Measurements from ENCODE around the gene ZCCHC17.

Gene ZCCHC17

DNA sequence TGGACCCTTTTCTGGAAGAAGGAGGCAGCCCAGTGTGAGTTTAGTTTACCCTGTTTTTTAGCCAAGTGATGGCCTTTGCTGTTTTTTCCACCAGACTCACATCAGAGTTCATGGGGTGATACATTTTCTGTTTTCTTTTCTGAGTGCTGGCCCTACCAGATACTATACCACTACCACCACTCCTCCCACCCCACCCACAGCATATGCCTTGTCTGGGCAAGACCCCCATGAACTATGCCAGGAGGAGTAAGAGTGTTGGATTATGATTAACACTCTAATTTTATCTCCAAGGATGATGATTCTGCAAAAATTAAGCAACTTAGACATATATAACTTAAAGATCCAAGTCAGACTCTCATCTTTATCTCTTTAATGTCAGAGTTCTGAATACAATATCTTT, 50.0 kb downstream of the ZCCHC17 start:
- Histone ChIP-seq H3K27ac (ENCODE audit: poor library complexity, severe bottlenecking) (no peak overlapping the region), H3K9me3 (ENCODE audit: severe bottlenecking) (no peaks in the 10 kb centered on the region), H3K4me1 (ENCODE audit: insufficient read depth, poor library complexity, severe bottlenecking) (no peaks in the 10 kb centered on the region), H3K27me3 (ENCODE audit: insufficient read depth, poor library complexity, severe bottlenecking) (no peaks in the 10 kb centered on the region), H3K4me3 (ENCODE audit: severe bottlenecking) (no peak overlapping the region), H3K36me3 (ENCODE audit: low read depth) (peaks cover 44% of the 10 kb centered on the region)
- ATAC-seq (ENCODE audit: low read depth) (no peak), DNase-seq (ENCODE audit: low spot score) (no peak)
- TF ChIP-seq, protein P1, sequence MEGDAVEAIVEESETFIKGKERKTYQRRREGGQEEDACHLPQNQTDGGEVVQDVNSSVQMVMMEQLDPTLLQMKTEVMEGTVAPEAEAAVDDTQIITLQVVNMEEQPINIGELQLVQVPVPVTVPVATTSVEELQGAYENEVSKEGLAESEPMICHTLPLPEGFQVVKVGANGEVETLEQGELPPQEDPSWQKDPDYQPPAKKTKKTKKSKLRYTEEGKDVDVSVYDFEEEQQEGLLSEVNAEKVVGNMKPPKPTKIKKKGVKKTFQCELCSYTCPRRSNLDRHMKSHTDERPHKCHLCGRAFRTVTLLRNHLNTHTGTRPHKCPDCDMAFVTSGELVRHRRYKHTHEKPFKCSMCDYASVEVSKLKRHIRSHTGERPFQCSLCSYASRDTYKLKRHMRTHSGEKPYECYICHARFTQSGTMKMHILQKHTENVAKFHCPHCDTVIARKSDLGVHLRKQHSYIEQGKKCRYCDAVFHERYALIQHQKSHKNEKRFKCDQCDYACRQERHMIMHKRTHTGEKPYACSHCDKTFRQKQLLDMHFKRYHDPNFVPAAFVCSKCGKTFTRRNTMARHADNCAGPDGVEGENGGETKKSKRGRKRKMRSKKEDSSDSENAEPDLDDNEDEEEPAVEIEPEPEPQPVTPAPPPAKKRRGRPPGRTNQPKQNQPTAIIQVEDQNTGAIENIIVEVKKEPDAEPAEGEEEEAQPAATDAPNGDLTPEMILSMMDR (IDR thresholded peaks at IDR 0.05; ENCODE audit: poor library complexity, severe bottlenecking), result no peak

DNA sequence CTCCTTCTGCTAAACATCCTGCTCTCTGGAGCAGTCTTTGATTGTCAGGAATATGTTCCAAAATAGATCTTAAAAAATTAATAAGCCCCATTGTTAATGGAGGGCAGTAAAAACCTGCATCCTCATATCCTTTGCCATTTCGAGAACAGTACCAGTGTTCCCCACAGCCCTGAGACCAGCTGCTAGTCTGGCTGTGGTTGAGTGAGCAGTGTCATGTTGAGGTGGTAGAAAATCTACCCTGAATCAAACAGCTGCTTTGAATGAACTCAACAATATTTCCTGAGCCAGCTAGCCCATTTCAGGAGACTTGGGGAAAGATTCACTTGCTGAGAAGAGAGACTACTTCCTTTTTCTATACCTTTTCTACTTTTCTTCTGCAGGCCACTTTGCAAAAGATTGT, 51.6 kb downstream of the ZCCHC17 start:
- Histone ChIP-seq H3K27ac (ENCODE audit: poor library complexity, severe bottlenecking) (no peak overlapping the region), H3K27me3 (ENCODE audit: insufficient read depth, poor library complexity, severe bottlenecking) (no peaks in the 10 kb centered on the region), H3K36me3 (ENCODE audit: low read depth) (peaks cover 49% of the 10 kb centered on the region), H3K4me1 (ENCODE audit: insufficient read depth, poor library complexity, severe bottlenecking) (no peaks in the 10 kb centered on the region), H3K9me3 (ENCODE audit: severe bottlenecking) (no peaks in the 10 kb centered on the region), H3K4me3 (ENCODE audit: severe bottlenecking) (no peak overlapping the region)
- ATAC-seq (ENCODE audit: low read depth), result no peak
- TF ChIP-seq, protein P1 (IDR thresholded peaks at IDR 0.05; ENCODE audit: poor library complexity, severe bottlenecking), result no peak
- DNase-seq (ENCODE audit: low spot score), result no peak

DNA sequence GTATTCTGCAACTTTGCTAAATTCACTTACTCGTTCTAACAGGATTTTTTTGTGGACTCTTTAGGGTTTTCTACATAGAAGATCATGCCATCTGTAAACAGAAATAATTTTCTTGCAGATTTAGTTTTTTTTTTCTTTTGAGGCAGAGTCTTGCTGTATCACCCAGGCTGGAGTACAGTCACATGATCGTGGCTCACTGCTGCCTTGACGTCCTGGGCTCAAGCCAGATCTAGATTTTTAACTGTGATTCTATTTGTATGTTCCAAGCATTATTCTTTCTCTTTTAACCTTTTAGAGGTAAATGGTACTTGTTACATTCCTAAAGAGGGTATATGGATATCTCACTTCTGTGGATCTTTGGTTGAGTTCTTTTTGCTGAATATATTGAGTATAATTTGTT, 57.5 kb downstream of the ZCCHC17 start:
- H3K36me3 ChIP-seq (ENCODE audit: low read depth), result peaks cover 26% of the 10 kb centered on the region
- no peak overlapping the region for H3K27ac ChIP-seq (ENCODE audit: poor library complexity, severe bottlenecking)
- no peaks in the 10 kb centered on the region for H3K27me3 ChIP-seq (ENCODE audit: insufficient read depth, poor library complexity, severe bottlenecking)
- no peak for ATAC-seq (ENCODE audit: low read depth)
- TF ChIP-seq, protein P1 (IDR thresholded peaks at IDR 0.05; ENCODE audit: poor library complexity, severe bottlenecking), result no peak
- no peaks in the 10 kb centered on the region for H3K4me1 ChIP-seq (ENCODE audit: insufficient read depth, poor library complexity, severe bottlenecking)
- no peaks in the 10 kb centered on the region for H3K9me3 ChIP-seq (ENCODE audit: severe bottlenecking)
- DNase-seq (ENCODE audit: low spot score), result no peak
- no peak overlapping the region for H3K4me3 ChIP-seq (ENCODE audit: severe bottlenecking)

DNA sequence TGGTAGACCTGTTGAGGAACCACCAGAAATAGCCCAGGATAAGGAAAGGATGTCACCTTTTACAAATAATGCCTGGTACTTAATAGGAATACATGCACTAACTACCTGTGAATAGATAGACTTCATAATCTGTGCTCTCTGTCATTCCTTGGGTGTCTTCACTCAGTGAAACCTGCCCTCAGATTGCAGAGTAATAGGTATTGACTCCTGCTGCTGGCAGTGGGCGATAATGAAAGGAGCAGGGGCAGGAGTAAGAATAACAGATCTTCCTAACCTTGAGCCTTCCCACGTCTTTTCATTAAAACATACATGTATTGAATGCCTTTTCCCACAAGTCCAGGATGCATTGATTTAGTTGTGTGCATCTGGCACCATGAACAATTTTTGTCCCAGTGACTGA, 59.6 kb downstream of the ZCCHC17 start:
- H3K36me3 ChIP-seq (ENCODE audit: low read depth), result peaks cover 18% of the 10 kb centered on the region
- no peak for ATAC-seq (ENCODE audit: low read depth)

DNA sequence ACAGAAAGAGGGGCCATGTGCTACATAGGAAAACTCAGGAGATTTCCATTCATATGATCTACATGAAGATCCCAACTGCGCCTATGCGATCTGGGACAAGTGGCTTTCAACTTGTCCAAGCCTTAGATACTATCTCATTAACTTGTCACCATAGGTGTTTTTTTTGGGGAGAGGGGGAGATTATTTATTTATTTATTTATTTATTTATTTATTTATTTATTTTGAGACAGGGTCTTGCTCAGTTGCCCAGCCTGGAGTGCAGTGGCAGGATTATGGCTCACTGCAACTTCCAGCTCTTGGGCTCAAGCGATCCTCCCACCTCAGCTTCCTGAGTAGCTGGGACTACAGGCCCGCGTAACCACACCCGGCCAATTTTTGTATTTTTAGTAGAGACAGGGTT, 64.8 kb downstream of the ZCCHC17 start:
- Histone ChIP-seq H3K27ac (ENCODE audit: poor library complexity, severe bottlenecking) (no peak overlapping the region), H3K27me3 (ENCODE audit: insufficient read depth, poor library complexity, severe bottlenecking) (no peaks in the 10 kb centered on the region), H3K9me3 (ENCODE audit: severe bottlenecking) (no peaks in the 10 kb centered on the region), H3K36me3 (ENCODE audit: low read depth) (peaks cover 12% of the 10 kb centered on the region), H3K4me3 (ENCODE audit: severe bottlenecking) (no peak overlapping the region), H3K4me1 (ENCODE audit: insufficient read depth, poor library complexity, severe bottlenecking) (no peaks in the 10 kb centered on the region)
- TF ChIP-seq, protein P1 (IDR thresholded peaks at IDR 0.05; ENCODE audit: poor library complexity, severe bottlenecking), result no peak
- ATAC-seq (ENCODE audit: low read depth) (no peak), DNase-seq (ENCODE audit: low spot score) (no peak)

More for the DNA sequence above, 59.6 kb downstream of the ZCCHC17 start:
- Histone ChIP-seq H3K27me3 (ENCODE audit: insufficient read depth, poor library complexity, severe bottlenecking) (no peaks in the 10 kb centered on the region), H3K9me3 (ENCODE audit: severe bottlenecking) (no peaks in the 10 kb centered on the region), H3K4me3 (ENCODE audit: severe bottlenecking) (no peak overlapping the region), H3K27ac (ENCODE audit: poor library complexity, severe bottlenecking) (no peak overlapping the region), H3K4me1 (ENCODE audit: insufficient read depth, poor library complexity, severe bottlenecking) (no peaks in the 10 kb centered on the region)
- no peak for DNase-seq (ENCODE audit: low spot score)
- TF ChIP-seq, protein P1 (IDR thresholded peaks at IDR 0.05; ENCODE audit: poor library complexity, severe bottlenecking), result no peak
